H1 (cell line): ENCODE data around the gene STEAP3. TPM values are rescaled to one million over a fixed set of nuclear protein-coding genes. Genes with fewer than 3 reads are reported as not detected.

Source experiments
- CTCF ChIA-PET: fragments of 300-600 bp; sonication (Branson Sonifier 250); formaldehyde crosslinking; loops from one replicate; lab custom pipeline; 2021; ENCODE audit not compliant: partially characterized antibody; lab: Charles Lee
- POLR2A ChIA-PET: fragments of 300-600 bp; sonication (Branson Sonifier 250); formaldehyde crosslinking; loops from one replicate; lab custom pipeline; 2021; ENCODE audit warnings: inconsistent platforms; ENCODE audit not compliant: partially characterized antibody; lab: Charles Lee
- DNase-seq, 2 experiments: peaks; one replicate each; pipeline versions ENCODE4 v3.0.0 to v3.0.0-alpha.2; 2010 to 2022; ENCODE audit warnings: low spot score in 2 of 2, low read depth in 1 of 2, mixed read lengths in 1 of 2
- FAIRE-seq: peaks from 2 replicates; lab custom pipeline; 2011; peaks lifted over from hg19 to GRCh38; lab: Jason Lieb, UNC
- H2AFZ ChIP-seq: 2 replicates; pipeline ENCODE4 v1.8.1; 2012; ENCODE audit warnings: low read length, inconsistent platforms
- H2AK5ac ChIP-seq: 2 replicates; pipeline ENCODE4 v1.6.1; 2013; ENCODE audit warnings: low read depth, low read length
- H2BK120ac ChIP-seq: replicated peaks from 2 replicates; pipeline ENCODE3; 2013; ENCODE audit warnings: low read depth, low read length, inconsistent platforms
- H2BK12ac ChIP-seq: 2 replicates; pipeline ENCODE4 v1.6.1; 2013; ENCODE audit warnings: low read depth, low read length
- H2BK15ac ChIP-seq: 2 replicates; pipeline ENCODE4 v1.6.1; 2013; ENCODE audit warnings: low read length
- H2BK20ac ChIP-seq: 2 replicates; pipeline ENCODE4 v1.6.1; 2013; ENCODE audit warnings: low read length
- H2BK5ac ChIP-seq: 2 replicates; pipeline ENCODE4 v1.6.1; 2013; ENCODE audit warnings: low read depth, low read length
- H3K14ac ChIP-seq: 2 replicates; pipeline ENCODE4 v1.6.1; 2013; ENCODE audit warnings: inconsistent platforms; ENCODE audit not compliant: insufficient read length
- H3K18ac ChIP-seq: 2 replicates; pipeline ENCODE4 v1.6.1; 2013; ENCODE audit warnings: low read length; ENCODE audit errors: extremely low read depth
- H3K23ac ChIP-seq: 2 replicates; pipeline ENCODE4 v1.6.1; 2013; ENCODE audit warnings: inconsistent platforms; ENCODE audit not compliant: insufficient read length
- H3K23me2 ChIP-seq: 2 replicates; pipeline ENCODE4 v1.6.1; 2013; ENCODE audit warnings: low read depth, low read length
- H3K27ac ChIP-seq: 2 replicates; pipeline ENCODE4 v1.6.1; 2011; ENCODE audit warnings: low read depth, low read length, inconsistent platforms
- H3K27me3 ChIP-seq, 4 experiments: replicated peaks in 1 of 4; 1 replicate in 1 of 4; 2 replicates in 3 of 4; pipeline versions ENCODE4 v1.6.1 to v1.8.1; 2011 to 2013; ENCODE audit warnings: low read length in 3 of 4, mild to moderate bottlenecking in 3 of 4, inconsistent platforms in 2 of 4, mixed read lengths in 2 of 4, moderate library complexity in 1 of 4; ENCODE audit not compliant: control insufficient read depth in 3 of 4, insufficient read depth in 3 of 4; ENCODE audit errors: extremely low read depth in 1 of 4
- H3K36me3 ChIP-seq, 4 experiments: 2 replicates each; pipeline versions ENCODE4 v1.6.1 to v1.8.1; 2011 to 2013; ENCODE audit warnings: mild to moderate bottlenecking in 4 of 4, low read length in 3 of 4, moderate library complexity in 2 of 4, control low read depth in 1 of 4, inconsistent platforms in 1 of 4; ENCODE audit not compliant: insufficient read depth in 4 of 4, control insufficient read depth in 2 of 4
- H3K4ac ChIP-seq: replicated peaks from 2 replicates; pipeline ENCODE3; 2013; ENCODE audit warnings: low read length, low read depth, mixed read lengths, inconsistent platforms; ENCODE audit not compliant: insufficient read length
- H3K4me1 ChIP-seq, 4 experiments: replicated peaks in 1 of 4; 1 replicate in 1 of 4; 2 replicates in 3 of 4; pipeline versions ENCODE4 v1.6.1 to v1.8.1; 2011 to 2013; ENCODE audit warnings: low read length in 3 of 4, inconsistent platforms in 2 of 4, mixed read lengths in 1 of 4; ENCODE audit not compliant: insufficient read depth in 4 of 4, control insufficient read depth in 3 of 4
- H3K4me2 ChIP-seq, 2 experiments: 2 replicates each; pipeline versions ENCODE4 v1.6.1 to v1.8.1; 2011 to 2013; ENCODE audit warnings: low read depth in 2 of 2, low read length in 2 of 2, control low read depth in 1 of 2, inconsistent platforms in 1 of 2, mild to moderate bottlenecking in 1 of 2; ENCODE audit not compliant: insufficient read depth in 1 of 2
- H3K4me3 ChIP-seq, 4 experiments: fragments of 200-600, 300-600 bp in 1 of 4; sonication (generic), shearing (Covaris generic), sonication (Bioruptor Twin) in 1 of 4; 2 replicates each; pipeline versions ENCODE4 v1.5.1 to v1.8.1; 2011 to 2016; ENCODE audit warnings: low read length in 4 of 4, low read depth in 3 of 4, control low read depth in 2 of 4, inconsistent platforms in 2 of 4, mild to moderate bottlenecking in 2 of 4, mixed read lengths in 1 of 4, moderate library complexity in 1 of 4; ENCODE audit not compliant: insufficient read depth in 2 of 4; ENCODE audit errors: extremely low read depth in 1 of 4
- H3K56ac ChIP-seq: replicated peaks from 2 replicates; pipeline ENCODE3; 2013; ENCODE audit warnings: low read depth, mild to moderate bottlenecking, mixed read lengths, low read length, inconsistent platforms; ENCODE audit not compliant: insufficient read length
- H3K79me1 ChIP-seq: 2 replicates; pipeline ENCODE4 v1.6.1; 2013; ENCODE audit warnings: low read depth, low read length, control low read depth
- H3K79me2 ChIP-seq, 2 experiments: 2 replicates each; pipeline versions ENCODE4 v1.6.1 to v1.8.1; 2012 to 2013; ENCODE audit warnings: low read length in 2 of 2, mild to moderate bottlenecking in 2 of 2, inconsistent platforms in 1 of 2; ENCODE audit not compliant: insufficient read depth in 2 of 2, control insufficient read depth in 1 of 2
- H3K9ac ChIP-seq, 4 experiments: replicated peaks in 1 of 4; 1 replicate in 1 of 4; 2 replicates in 3 of 4; pipeline versions ENCODE4 v1.6.1 to v1.8.1; 2011 to 2013; ENCODE audit warnings: low read depth in 3 of 4, low read length in 3 of 4, control low read depth in 2 of 4, mild to moderate bottlenecking in 2 of 4, moderate library complexity in 2 of 4, inconsistent platforms in 1 of 4; ENCODE audit errors: extremely low read depth in 1 of 4
- H3K9me3 ChIP-seq, 2 experiments: 2 replicates each; pipeline versions ENCODE4 v1.6.1 to v1.8.1; 2012 to 2013; ENCODE audit warnings: mild to moderate bottlenecking in 2 of 2, moderate library complexity in 2 of 2, control low read depth in 1 of 2, inconsistent platforms in 1 of 2, low read depth in 1 of 2, low read length in 1 of 2, mixed read lengths in 1 of 2; ENCODE audit not compliant: insufficient read depth in 2 of 2
- H4K20me1 ChIP-seq, 2 experiments: replicated peaks in 1 of 2; 2 replicates each; pipeline versions ENCODE3 to v1.8.1; 2011 to 2013; ENCODE audit warnings: inconsistent platforms in 2 of 2, low read length in 2 of 2, mild to moderate bottlenecking in 1 of 2; ENCODE audit not compliant: insufficient read depth in 2 of 2, control insufficient read depth in 1 of 2
- H4K5ac ChIP-seq: 2 replicates; pipeline ENCODE4 v1.6.1; 2013; ENCODE audit warnings: low read length, low read depth, mixed read lengths, inconsistent platforms; ENCODE audit not compliant: insufficient read length
- H4K8ac ChIP-seq: 2 replicates; pipeline ENCODE4 v1.8.0; 2013; ENCODE audit warnings: mild to moderate bottlenecking, moderate library complexity, low read length, inconsistent platforms; ENCODE audit not compliant: insufficient read depth; ENCODE audit errors: extremely low read depth
- H4K91ac ChIP-seq: replicated peaks from 2 replicates; pipeline ENCODE3; 2013; ENCODE audit warnings: low read length, mixed read lengths, inconsistent platforms; ENCODE audit not compliant: insufficient read length
- BACH1 ChIP-seq: IDR thresholded peaks from 2 replicates; pipeline ENCODE4 v1.6.1; 2012; ENCODE audit warnings: low read length, improper control_type of control experiment
- CBX8 ChIP-seq: fragments of 300-800, 300-1000 bp; sonication (generic); IDR thresholded peaks from 2 replicates; pipeline ENCODE4 v1.7.1; 2016; ENCODE audit warnings: low read depth, low read length, borderline replicate concordance
- EZH2 ChIP-seq: fragments of 200-600 bp; sonication (generic); IDR thresholded peaks from 2 replicates; pipeline ENCODE4 v1.7.1; 2012; ENCODE audit warnings: low read depth, mild to moderate bottlenecking, moderate library complexity, low read length, inconsistent platforms; ENCODE audit not compliant: severe bottlenecking
- HDAC6 ChIP-seq: IDR thresholded peaks from one replicate; pipeline ENCODE4 v1.7.1; 2012; ENCODE audit warnings: low read depth, mild to moderate bottlenecking, inconsistent platforms, low read length, moderate library complexity
- JUN ChIP-seq: IDR thresholded peaks from 2 replicates; pipeline ENCODE4 v1.6.1; 2011; ENCODE audit warnings: low read depth, mild to moderate bottlenecking, improper control_type of control experiment, low read length
- PHF8 ChIP-seq: fragments of 200-600 bp; sonication (generic); conservative IDR thresholded peaks from 2 replicates; pipeline ENCODE4 v1.7.1; 2012; ENCODE audit warnings: low read depth, mild to moderate bottlenecking, inconsistent platforms, low read length, moderate library complexity
- POLR2A ChIP-seq, 2 experiments: IDR thresholded peaks; 1 replicate in 1 of 2; 2 replicates in 1 of 2; pipeline ENCODE4 v1.6.1; 2011; ENCODE audit warnings: low read depth in 2 of 2, low read length in 2 of 2, mild to moderate bottlenecking in 2 of 2; ENCODE audit errors: control extremely low read depth in 1 of 2
- RAD21 ChIP-seq, 2 experiments: IDR thresholded peaks in 1 of 2; conservative IDR thresholded peaks in 1 of 2; 2 replicates each; pipeline ENCODE4 v1.6.1; 2011; ENCODE audit warnings: low read depth in 2 of 2, low read length in 2 of 2, improper control_type of control experiment in 1 of 2, inconsistent platforms in 1 of 2, mild to moderate bottlenecking in 1 of 2, moderate library complexity in 1 of 2
- SAP30 ChIP-seq: fragments of 300-600 bp; sonication (generic); IDR thresholded peaks from 2 replicates; pipeline ENCODE4 v1.7.1; 2012; ENCODE audit warnings: low read length, moderate library complexity, mild to moderate bottlenecking, inconsistent platforms; ENCODE audit not compliant: insufficient read depth, insufficient replicate concordance
- SP1 ChIP-seq: IDR thresholded peaks from 2 replicates; pipeline ENCODE4 v1.6.1; 2011; ENCODE audit warnings: low read depth, low read length
- SP2 ChIP-seq: IDR thresholded peaks from 2 replicates; pipeline ENCODE4 v1.6.1; 2012; ENCODE audit warnings: mild to moderate bottlenecking, low read length, inconsistent platforms
- TAF7 ChIP-seq: optimal IDR thresholded peaks from 2 replicates; pipeline ENCODE3; 2011; ENCODE audit warnings: low read depth, mild to moderate bottlenecking, inconsistent platforms, low read length, moderate library complexity, borderline replicate concordance
- YY1 ChIP-seq: IDR thresholded peaks from 2 replicates; pipeline ENCODE4 v1.6.1; 2011; ENCODE audit warnings: low read depth, mild to moderate bottlenecking, low read length
- WGBS, 2 experiments: shearing (Covaris generic) in 1 of 2; methylation state at CpG; one replicate each; pipeline versions ENCODE4 v1.1.6 to v1.1.7; 2013 to 2015; ENCODE audit warnings: low lambda C conversion rate in 2 of 2, mixed read lengths in 2 of 2, inconsistent platforms in 1 of 2, low coverage in 1 of 2, missing lambda C conversion rate in 1 of 2; ENCODE audit not compliant: insufficient replicate concordance in 2 of 2, insufficient coverage in 1 of 2, insufficient read length in 1 of 2; ENCODE audit errors: extremely low coverage in 1 of 2, missing lambda C conversion rate in 1 of 2; 5-methylcytosine and 5-hydroxymethylcytosine counted together
- polyA plus RNA-seq, 7 experiments: library from polyadenylated mRNA; depleted of rRNA in 3 of 7; stranded (reverse) in 5 of 7; unstranded in 2 of 7; fragments of >200 nt in 5 of 7; fragments of 200-250 nt in 2 of 7; gene quantifications; 1 replicate in 5 of 7; 2 replicates in 1 of 7; 4 replicates in 1 of 7; pipeline versions ENCODE4 v1.2.1 to v1.2.3, GENCODE V29; 2011 to 2013; ENCODE audit warnings: missing spikeins in 2 of 7, mixed read lengths in 2 of 7
- total RNA-seq: library from RNA; stranded (reverse); fragmentation: NEBNext Ultra II Directional; extraction: Animal tissue kit (Norgen Biotek cat#: 25700); gene quantifications from 2 replicates; pipeline ENCODE4 v1.2.1, GENCODE V29; 2021

The STEAP3 gene
- total and polyA plus RNA-seq, 2 of the 8 experiments (the other 6 are each of a cell fraction or from before 2014, with no cell fraction given), result 21.7 to 27.9 TPM

- H3K79me2 ChIP-seq, result no peaks in the 10 kb centered on the region
- H3K9me3 ChIP-seq, result no peaks in the 10 kb centered on the region
- H2BK15ac ChIP-seq, result no peak overlapping the region
- no peak overlapping the region for H3K27ac ChIP-seq
- H4K5ac ChIP-seq, result no peak overlapping the region
- ChIA-PET POLR2A (interaction anchor here (1.0 kb wide), 1 partner anchor 10 kb away, joined by 3 read pairs; no protein-coding TSS in a partner anchor), CTCF (interaction anchor here (0.8 to 5.5 kb wide), 13 partner anchors 7 to 127 kb away, joined by 3 to 36 read pairs (median 5); partner anchors contain the start of gene STEAP3)
- no peak overlapping the region for H3K18ac ChIP-seq
- H4K20me1 ChIP-seq, result peaks cover 4 to 15% of the 10 kb centered on the region in 2 experiments
- no peak overlapping the region for H3K56ac ChIP-seq
- 0 out of 2 replicates have a peak, but pooled peaks cover 2% of the 10 kb centered on the region for H3K23me2 ChIP-seq
- no peaks in the 10 kb centered on the region for H3K36me3 ChIP-seq
- no peak overlapping the region for H2BK20ac ChIP-seq
- no peak overlapping the region for H2BK5ac ChIP-seq
- peaks cover 11 to 31% (median 17%) of the 10 kb centered on the region in 4 experiments for H3K4me1 ChIP-seq
- H3K4me3 ChIP-seq, result no peak overlapping the region
- H3K14ac ChIP-seq, result no peak overlapping the region
- 87% methylated on average over 10 of the region's 10 CpGs; no CpG with 5 or more reads in 1 of the 2 experiments for WGBS, 2 experiments
- H3K4me2 ChIP-seq, result no peak overlapping the region
- H2AFZ ChIP-seq, result no peak overlapping the region
- no peak overlapping the region for H2BK12ac ChIP-seq
- H2AK5ac ChIP-seq, result no peak overlapping the region
- H2BK120ac ChIP-seq, result no peak overlapping the region
- H3K9ac ChIP-seq, result no peak overlapping the region
- no peak for FAIRE-seq
- H4K8ac ChIP-seq, result no peak overlapping the region
- DNase-seq, result no peak
- H3K23ac ChIP-seq, result no peak overlapping the region
- H3K27me3 ChIP-seq, result no peaks in the 10 kb centered on the region; a peak in 1 of 7 replicates
- H4K91ac ChIP-seq, result no peak overlapping the region
- no peak overlapping the region for H3K4ac ChIP-seq
- peaks cover 13% of the 10 kb centered on the region; the same call in 1 of the 2 replicates for H3K79me1 ChIP-seq
- TF ChIP-seq SP1 (no peak), CBX8 (no peak), POLR2A (IDR thresholded peaks at IDR 0.05; ENCODE audit: control extremely low read depth in 1 of 2, low read depth in 2 of 2, low read length in 2 of 2) (no peak), PHF8 (no peak), JUN (no peak), SP2 (no peak), EZH2 (no peak), RAD21 (IDR thresholded peaks at IDR 0.05 in 1 of 2, conservative IDR thresholded peaks at IDR 0.05 in 1 of 2; ENCODE audit: low read depth in 2 of 2, low read length in 2 of 2) (no peak), YY1 (no peak), BACH1 (no peak), SAP30 (no peak), TAF7 (no peak), HDAC6 (no peak)
These were observed 8.5 kb downstream of the STEAP3 start for GRCh38 chr2:119231975-119232665.
